SU-DHL-6 (cell line): ENCODE measurements around the gene CDH13.

ENCODE experiments used
- CTCF ChIP-seq: fragments of 200-600 bp; sonication (generic); IDR thresholded peaks from one replicate; pipeline ENCODE4 v1.5.1; 2017; ENCODE audit warnings: antibody characterized with exemption, mild to moderate bottlenecking, low read length, moderate library complexity; ENCODE audit not compliant: insufficient read depth, poor library complexity, severe bottlenecking
- EZH2phosphoT487 ChIP-seq: fragments of 200-600 bp; sonication (generic), shearing (Covaris generic); conservative IDR thresholded peaks from 2 replicates; pipeline ENCODE4 v1.6.1; 2018; ENCODE audit warnings: mild to moderate bottlenecking, antibody characterized with exemption, low read length, moderate library complexity, mixed read lengths

DNA sequence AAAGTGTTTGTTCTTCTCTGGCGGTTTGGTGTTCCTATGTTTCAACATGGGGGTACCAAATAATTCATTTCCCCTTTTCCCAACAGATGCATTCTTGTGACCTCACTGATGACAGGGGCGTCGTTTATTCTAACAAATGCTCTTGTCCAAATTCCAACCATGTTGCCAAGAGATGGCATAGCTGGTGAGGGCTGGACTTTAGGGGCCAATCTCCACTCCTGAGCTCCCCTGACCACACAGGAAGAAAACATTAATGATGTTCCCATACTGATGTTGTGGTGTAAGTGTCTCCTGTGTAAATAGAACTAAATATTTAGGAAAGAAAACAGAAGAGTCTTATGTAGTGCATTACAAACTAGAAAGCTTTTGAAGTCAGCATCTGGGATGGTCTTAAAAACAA, 431.6 kb downstream of the CDH13 start:
- no peak for TF ChIP-seq CTCF
- no peak for TF ChIP-seq EZH2phosphoT487
